ENCODE measurements around the gene CDC73.

Gene CDC73

DNA sequence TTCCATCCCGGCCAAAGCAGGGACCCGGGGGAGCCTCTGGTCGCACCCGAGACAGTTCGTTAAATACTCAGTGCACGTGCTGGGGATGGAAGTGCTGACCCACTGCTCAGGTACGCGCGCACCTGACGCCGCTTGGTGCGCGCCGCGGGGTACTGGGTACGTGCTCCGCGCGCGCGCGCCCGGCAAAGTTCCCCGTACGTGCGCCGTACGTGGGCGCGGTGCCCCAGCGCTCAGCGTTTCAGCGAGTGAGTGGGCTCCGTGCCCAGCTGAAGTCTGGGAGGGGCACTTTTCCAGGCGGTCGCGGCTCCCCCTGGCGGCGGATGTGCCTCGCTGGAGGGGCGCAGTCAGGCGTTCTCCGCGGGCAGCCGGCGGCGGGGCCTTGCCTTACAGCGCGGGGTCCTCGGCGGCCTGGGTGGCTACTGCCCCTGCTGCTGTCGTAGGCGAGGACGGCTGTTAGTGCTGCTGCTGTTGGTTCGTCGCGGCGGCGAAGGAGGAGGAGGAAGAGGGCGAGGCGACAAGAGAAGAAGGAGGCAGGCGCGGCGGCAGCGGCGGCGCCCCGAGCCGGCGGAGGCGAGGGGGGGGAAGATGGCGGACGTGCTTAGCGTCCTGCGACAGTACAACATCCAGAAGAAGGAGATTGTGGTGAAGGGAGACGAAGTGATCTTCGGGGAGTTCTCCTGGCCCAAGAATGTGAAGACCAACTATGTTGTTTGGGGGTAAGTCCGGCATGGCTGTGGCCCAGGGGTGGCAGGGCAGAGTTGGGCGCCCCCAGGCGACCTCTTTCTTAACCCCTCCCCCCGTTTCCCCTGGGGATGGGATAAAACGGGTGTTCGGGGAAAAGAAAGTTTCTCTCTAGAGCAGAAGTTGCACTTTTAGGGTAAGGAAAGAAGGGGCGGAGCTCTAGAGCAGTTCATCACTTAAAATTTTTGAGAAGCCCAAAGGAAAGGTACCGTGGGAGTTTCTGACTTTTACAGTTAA, at the start of gene CDC73:
CDC73 (plus strand) TSS at position 416 of the 978 bp plus-strand sequence; CDS start at position 586, 170 bp downstream.
- DNase-seq (ENCODE audit: insufficient read length, low spot score): peak; percentile 84
- TF ChIP-seq, protein P1, sequence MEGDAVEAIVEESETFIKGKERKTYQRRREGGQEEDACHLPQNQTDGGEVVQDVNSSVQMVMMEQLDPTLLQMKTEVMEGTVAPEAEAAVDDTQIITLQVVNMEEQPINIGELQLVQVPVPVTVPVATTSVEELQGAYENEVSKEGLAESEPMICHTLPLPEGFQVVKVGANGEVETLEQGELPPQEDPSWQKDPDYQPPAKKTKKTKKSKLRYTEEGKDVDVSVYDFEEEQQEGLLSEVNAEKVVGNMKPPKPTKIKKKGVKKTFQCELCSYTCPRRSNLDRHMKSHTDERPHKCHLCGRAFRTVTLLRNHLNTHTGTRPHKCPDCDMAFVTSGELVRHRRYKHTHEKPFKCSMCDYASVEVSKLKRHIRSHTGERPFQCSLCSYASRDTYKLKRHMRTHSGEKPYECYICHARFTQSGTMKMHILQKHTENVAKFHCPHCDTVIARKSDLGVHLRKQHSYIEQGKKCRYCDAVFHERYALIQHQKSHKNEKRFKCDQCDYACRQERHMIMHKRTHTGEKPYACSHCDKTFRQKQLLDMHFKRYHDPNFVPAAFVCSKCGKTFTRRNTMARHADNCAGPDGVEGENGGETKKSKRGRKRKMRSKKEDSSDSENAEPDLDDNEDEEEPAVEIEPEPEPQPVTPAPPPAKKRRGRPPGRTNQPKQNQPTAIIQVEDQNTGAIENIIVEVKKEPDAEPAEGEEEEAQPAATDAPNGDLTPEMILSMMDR (IDR thresholded peaks at IDR 0.05; ENCODE audit: insufficient read depth, missing control alignments): peak; percentile 97
- no peak for FAIRE-seq

DNA sequence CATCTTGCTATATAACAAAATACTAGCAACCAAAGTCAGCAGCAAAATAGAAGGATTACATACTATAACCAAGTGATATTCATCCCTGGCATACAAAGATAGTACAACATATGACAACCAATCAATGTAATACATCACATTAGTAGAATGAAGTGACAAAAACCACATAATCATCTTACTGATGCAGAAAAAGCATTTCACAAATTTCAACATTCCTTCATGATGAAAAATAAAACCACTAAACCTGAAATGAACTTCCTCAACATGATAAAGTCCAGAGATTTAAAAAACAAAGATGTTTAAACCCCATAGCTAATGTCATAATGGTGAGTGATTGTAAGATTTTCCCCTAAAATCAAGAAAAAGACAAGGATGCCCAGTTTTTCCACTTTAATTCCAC, 43.8 kb upstream of the CDC73 start:
- FAIRE-seq: no peak
- DNase-seq (ENCODE audit: insufficient read length, low spot score): no peak
- TF ChIP-seq, protein P1 (IDR thresholded peaks at IDR 0.05; ENCODE audit: insufficient read depth, missing control alignments): no peak

DNA sequence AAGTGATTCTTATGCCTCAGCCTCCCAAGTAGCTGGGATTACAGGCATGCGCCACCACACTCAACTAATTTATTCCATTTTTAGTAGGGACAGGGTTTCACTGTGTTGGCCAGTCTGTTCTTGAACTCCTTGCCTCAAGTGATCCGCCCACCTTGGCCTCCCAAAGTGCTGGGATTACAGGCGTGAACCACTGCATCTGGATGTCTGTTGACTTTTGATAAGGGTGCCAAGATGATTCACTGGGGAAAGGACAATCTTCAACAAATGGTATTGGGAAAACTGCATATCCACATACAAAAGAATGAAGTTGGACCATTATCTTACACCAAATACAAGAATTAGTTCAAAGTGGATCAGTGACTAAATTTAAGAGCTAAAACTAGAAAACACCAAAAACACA, 42.6 kb upstream of the CDC73 start:
- DNase-seq (ENCODE audit: insufficient read length, low spot score): no peak
- TF ChIP-seq, protein P1 (IDR thresholded peaks at IDR 0.05; ENCODE audit: insufficient read depth, missing control alignments): no peak
- FAIRE-seq: no peak

DNA sequence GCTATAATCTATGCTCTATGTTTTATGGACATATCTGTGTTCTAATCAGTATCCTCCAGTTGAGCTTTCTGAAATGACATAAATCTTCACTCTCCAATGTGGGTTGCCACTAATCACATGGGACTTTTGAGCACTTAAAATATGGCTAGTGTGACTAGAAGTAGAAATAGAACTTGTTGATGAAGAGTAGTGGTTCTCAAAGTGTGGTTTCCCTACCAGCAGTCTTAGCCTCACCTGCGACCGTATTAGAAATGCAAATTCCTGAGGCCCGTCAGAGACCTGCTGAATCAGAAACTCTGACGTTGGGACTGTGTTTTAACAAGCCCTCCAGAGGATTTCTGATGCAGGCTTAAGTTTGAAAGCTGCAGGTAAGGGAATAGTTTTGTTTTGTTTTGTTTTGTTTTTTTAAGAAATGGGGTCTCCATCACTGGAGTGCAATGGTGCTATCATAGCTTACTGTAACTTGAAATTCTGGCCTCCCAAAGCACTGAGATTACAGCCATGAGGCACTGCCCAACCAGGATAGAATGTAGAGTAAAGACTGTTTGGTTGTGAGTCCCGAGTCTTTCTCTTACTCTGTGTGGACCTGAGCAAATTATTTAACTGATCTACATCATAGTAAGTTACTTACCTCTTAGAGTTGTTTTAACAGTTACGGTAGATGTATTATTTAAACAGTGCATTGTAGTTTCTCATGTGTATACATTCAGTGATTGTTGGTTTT, 38.3 kb upstream of the CDC73 start:
- TF ChIP-seq, protein P1 (IDR thresholded peaks at IDR 0.05; ENCODE audit: insufficient read depth, missing control alignments): no peak
- FAIRE-seq (no peak), DNase-seq (ENCODE audit: insufficient read length, low spot score) (no peak)

DNA sequence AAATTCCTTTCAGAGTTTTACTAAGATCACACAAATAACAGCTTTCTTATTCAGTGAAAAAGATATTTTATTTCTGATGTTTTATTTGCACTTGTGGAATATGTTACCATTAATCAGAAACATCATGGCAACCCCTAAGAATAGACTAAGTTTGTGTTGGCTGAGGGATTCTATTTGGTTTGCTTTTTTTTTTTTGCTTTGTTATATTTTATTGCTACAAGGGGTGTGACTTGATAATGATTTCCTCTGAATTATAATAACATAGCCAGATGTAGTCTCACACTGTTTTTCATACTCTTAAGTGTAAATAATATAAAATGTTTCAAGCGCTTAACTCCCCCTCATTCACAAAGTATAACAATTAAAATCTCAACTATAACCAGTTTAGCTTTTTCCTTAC, 36.6 kb upstream of the CDC73 start:
- TF ChIP-seq, protein P1 (IDR thresholded peaks at IDR 0.05; ENCODE audit: insufficient read depth, missing control alignments): no peak
- FAIRE-seq (no peak), DNase-seq (ENCODE audit: insufficient read length, low spot score) (no peak)

DNA sequence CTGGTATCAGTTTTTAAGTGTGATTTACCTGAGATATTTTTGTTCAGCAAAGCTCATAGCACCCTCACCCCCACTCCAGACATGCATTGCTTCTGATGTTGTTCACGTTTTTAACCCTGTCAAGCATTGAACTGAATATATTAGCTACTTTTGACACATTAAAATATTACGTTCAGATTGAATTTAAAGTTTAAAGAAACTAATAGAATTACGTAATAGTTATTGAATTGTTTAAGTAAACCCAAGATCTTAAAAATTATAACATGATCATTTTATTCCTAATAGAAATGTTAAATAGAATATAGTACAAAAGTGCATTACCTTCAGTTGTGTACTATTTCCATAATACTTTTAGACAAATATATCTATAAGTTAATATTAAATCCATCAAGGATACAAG, 35.5 kb upstream of the CDC73 start:
- FAIRE-seq (no peak), DNase-seq (ENCODE audit: insufficient read length, low spot score) (no peak)
- TF ChIP-seq, protein P1 (IDR thresholded peaks at IDR 0.05; ENCODE audit: insufficient read depth, missing control alignments): no peak

Data from D721Med (cell line).